ENCODE measurements around the gene DUSP18.
A peak's percentile ranks its signal among the peaks of the same experiment; 100 is the strongest.
"Not testable (repeated sequence)": the region's sequence is repeated elsewhere in the genome, so short reads cannot be mapped to it uniquely, and the experiment has no call there.

Gene DUSP18

GRCh38 chr22:30667494-30668385 lies at the start of gene DUSP18:
Gene DUSP18, minus strand, starts transcription at chr22:30667875. Its CDS starts 3,872 bp downstream, at chr22:30664003.
- DNase-seq (ENCODE audit: low read depth) = peak; percentile 93

GRCh38 chr22:30714062-30714461 lies 46.4 kb upstream of the DUSP18 start:
- DNase-seq (ENCODE audit: low read depth) = no peak

- DNase-seq (ENCODE audit: low read depth) = no peak
Measured at GRCh38 chr22:30712094-30712493, 44.4 kb upstream of the DUSP18 start.

- DNase-seq (ENCODE audit: low read depth) = not testable (repeated sequence)
Measured at GRCh38 chr22:30709980-30710379, 42.3 kb upstream of the DUSP18 start.

GRCh38 chr22:30705710-30706651 lies 38.3 kb upstream of the DUSP18 start:
- DNase-seq (ENCODE audit: low read depth) = no peak

- no peak for DNase-seq (ENCODE audit: low read depth)
Measured at GRCh38 chr22:30704978-30705377, 37.3 kb upstream of the DUSP18 start.

- no peak for DNase-seq (ENCODE audit: low read depth)
Measured at GRCh38 chr22:30702856-30703255, 35.2 kb upstream of the DUSP18 start.

GRCh38 chr22:30701872-30702271 lies 34.2 kb upstream of the DUSP18 start:
- no peak for DNase-seq (ENCODE audit: low read depth)

- DNase-seq (ENCODE audit: low read depth) = no peak
Measured at GRCh38 chr22:30697975-30698374, 30.3 kb upstream of the DUSP18 start.

- DNase-seq (ENCODE audit: low read depth) = no peak
Measured at GRCh38 chr22:30695871-30696655, 28.4 kb upstream of the DUSP18 start.

GRCh38 chr22:30695351-30695851 lies 27.7 kb upstream of the DUSP18 start:
- no peak for DNase-seq (ENCODE audit: low read depth)

- peak; percentile 3 for DNase-seq (ENCODE audit: low read depth)
Measured at GRCh38 chr22:30694640-30695350, 27.1 kb upstream of the DUSP18 start, which contains the start of gene OSBP2. Gene OSBP2, plus strand, starts transcription at chr22:30694874. Its CDS starts 36 bp downstream, at chr22:30694910.

- peak; percentile 31 for DNase-seq (ENCODE audit: low read depth)
Measured at GRCh38 chr22:30694171-30694639, 26.5 kb upstream of the DUSP18 start.

GRCh38 chr22:30691204-30691603 lies 23.5 kb upstream of the DUSP18 start:
- DNase-seq (ENCODE audit: low read depth) = no peak

- DNase-seq (ENCODE audit: low read depth) = no peak
Measured at GRCh38 chr22:30689622-30690021, 21.9 kb upstream of the DUSP18 start.

GRCh38 chr22:30687358-30687757 lies 19.7 kb upstream of the DUSP18 start:
- no peak for DNase-seq (ENCODE audit: low read depth)

- no peak for DNase-seq (ENCODE audit: low read depth)
Measured at GRCh38 chr22:30685178-30685577, 17.5 kb upstream of the DUSP18 start.

GRCh38 chr22:30681831-30682230 lies 14.2 kb upstream of the DUSP18 start:
- no peak for DNase-seq (ENCODE audit: low read depth)

GRCh38 chr22:30680991-30681770 lies 13.5 kb upstream of the DUSP18 start:
- DNase-seq (ENCODE audit: low read depth) = no peak
